Nephron (organoid): Measurements from ENCODE around the gene SELENOV.
A peak's percentile ranks its signal among the peaks of the same experiment; 100 is the strongest.

ENCODE experiments used
- H3K27ac Mint-ChIP-seq, 3 experiments: 2 replicates each; pipeline ENCODE4 v1.8.0; 2020; ENCODE audit warnings: mixed read lengths in 3 of 3, mild to moderate bottlenecking in 2 of 3, moderate library complexity in 1 of 3
- H3K27me3 Mint-ChIP-seq: 2 replicates; pipeline ENCODE4 v1.8.0; 2021; ENCODE audit warnings: low read depth, mild to moderate bottlenecking, moderate library complexity, mixed read lengths
- H3K36me3 Mint-ChIP-seq: 2 replicates; pipeline ENCODE4 v1.8.0; 2020; ENCODE audit warnings: low read depth, mixed read lengths
- H3K4me1 Mint-ChIP-seq: 2 replicates; pipeline ENCODE4 v1.8.0; 2020; ENCODE audit warnings: mixed read lengths
- H3K4me3 Mint-ChIP-seq, 3 experiments: 2 replicates each; pipeline ENCODE4 v1.8.0; 2020; ENCODE audit warnings: mild to moderate bottlenecking in 3 of 3, mixed read lengths in 3 of 3, moderate library complexity in 2 of 3
- H3K9me3 Mint-ChIP-seq: 2 replicates; pipeline ENCODE4 v1.8.0; 2020; ENCODE audit warnings: mixed read lengths
- CTCF ChIP-seq, 3 experiments: fragments of 200-600 bp; sonication (generic); IDR thresholded peaks; one replicate each; pipeline ENCODE4 v1.5.0; 2021; ENCODE audit warnings: antibody characterized with exemption in 3 of 3; ENCODE audit not compliant: unreplicated experiment in 3 of 3

The SELENOV gene

GRCh38 chr19:39539518-39540332 is 24.8 kb downstream of the SELENOV start, which contains the start of gene EID2:
TSS of gene EID2 (minus strand) at chr19:39540161. CDS start at chr19:39540079, 82 bp downstream.
- Mint-ChIP-seq H3K9me3 (no peaks in the 10 kb centered on the region), H3K27me3 (peaks cover 5% of the 10 kb centered on the region), H3K36me3 (peaks cover 7% of the 10 kb centered on the region), H3K4me1 (peaks cover 22% of the 10 kb centered on the region), H3K4me3 (peak within 1 kb of the TSS; percentile 99 to 100 (median 99)), H3K27ac (peak within 1 kb of the TSS; percentile 79 to 98 (median 97))
- peak; percentile 81 to 89 (median 87) for TF ChIP-seq CTCF (IDR thresholded peaks at IDR 0.05; ENCODE audit: unreplicated experiment in 3 of 3)

GRCh38 chr19:39540333-39540673 is 25.4 kb downstream of the SELENOV start:
- H3K9me3 Mint-ChIP-seq: no peaks in the 10 kb centered on the region
- H3K27me3 Mint-ChIP-seq: peaks cover 5% of the 10 kb centered on the region
- peaks cover 22% of the 10 kb centered on the region for H3K4me1 Mint-ChIP-seq
- peaks cover 7% of the 10 kb centered on the region for H3K36me3 Mint-ChIP-seq
- H3K27ac Mint-ChIP-seq: peak overlapping the region; percentile 79 to 98 (median 97)
- peak overlapping the region; percentile 99 to 100 (median 99) for H3K4me3 Mint-ChIP-seq
- peak in 1 of 3 experiments; percentile 4 for TF ChIP-seq CTCF (IDR thresholded peaks at IDR 0.05; ENCODE audit: unreplicated experiment in 3 of 3)

GRCh38 chr19:39542206-39542605 is 27.3 kb downstream of the SELENOV start:
- Mint-ChIP-seq H3K27ac (no peak overlapping the region), H3K36me3 (no peaks in the 10 kb centered on the region), H3K9me3 (no peaks in the 10 kb centered on the region), H3K4me3 (peak overlapping the region in 2 of 3 experiments; percentile 30 to 54), H3K4me1 (peaks cover 22% of the 10 kb centered on the region), H3K27me3 (peaks cover 17% of the 10 kb centered on the region)
- TF ChIP-seq CTCF (IDR thresholded peaks at IDR 0.05; ENCODE audit: unreplicated experiment in 3 of 3): no peak

GRCh38 chr19:39543477-39543857 is 28.5 kb downstream of the SELENOV start:
- no peak overlapping the region for H3K27ac Mint-ChIP-seq
- H3K4me1 Mint-ChIP-seq: peaks cover 16% of the 10 kb centered on the region
- H3K36me3 Mint-ChIP-seq: no peaks in the 10 kb centered on the region
- no peaks in the 10 kb centered on the region for H3K9me3 Mint-ChIP-seq
- peaks cover 17% of the 10 kb centered on the region for H3K27me3 Mint-ChIP-seq
- TF ChIP-seq CTCF (IDR thresholded peaks at IDR 0.05; ENCODE audit: unreplicated experiment in 3 of 3): no peak
- no peak overlapping the region for H3K4me3 Mint-ChIP-seq

GRCh38 chr19:39544226-39544903 is 29.4 kb downstream of the SELENOV start:
- Mint-ChIP-seq H3K4me3 (no peak overlapping the region), H3K4me1 (peaks cover 7% of the 10 kb centered on the region), H3K27ac (no peak overlapping the region), H3K27me3 (peaks cover 17% of the 10 kb centered on the region), H3K36me3 (no peaks in the 10 kb centered on the region), H3K9me3 (no peaks in the 10 kb centered on the region)
- no peak for TF ChIP-seq CTCF (IDR thresholded peaks at IDR 0.05; ENCODE audit: unreplicated experiment in 3 of 3)
